HG02970 (cell line): Measurements from ENCODE around the gene PRF1.
"Not testable (repeated sequence)": the region's sequence is repeated elsewhere in the genome, so short reads cannot be mapped to it uniquely, and the experiment has no call there.

Experiments used
- ATAC-seq: cut with Tn5 transposase; IDR thresholded peaks from one replicate; pipeline ENCODE4 v1.9.1; 2021; ENCODE audit warnings: mild to moderate bottlenecking, moderate library complexity, moderate number of reproducible peaks; ENCODE audit not compliant: unreplicated experiment, low FRiP score

The PRF1 gene

GRCh38 chr10:70581176-70581575, 21.4 kb downstream of the PRF1 start:
- ATAC-seq = not testable (repeated sequence)

GRCh38 chr10:70579234-70580002, 23.1 kb downstream of the PRF1 start:
- no peak for ATAC-seq

- no peak for ATAC-seq
These were observed 24.1 kb downstream of the PRF1 start for GRCh38 chr10:70578371-70578947.

GRCh38 chr10:70576803-70577517, 25.6 kb downstream of the PRF1 start:
- peak; percentile 9 for ATAC-seq

- ATAC-seq = peak; percentile 43
These were observed 26.4 kb downstream of the PRF1 start for GRCh38 chr10:70575874-70576802.

- no peak for ATAC-seq
These were observed 27.1 kb downstream of the PRF1 start for GRCh38 chr10:70575486-70575873.

GRCh38 chr10:70573599-70574506, 28.7 kb downstream of the PRF1 start:
- ATAC-seq = no peak

- no peak for ATAC-seq
These were observed 30.7 kb downstream of the PRF1 start for GRCh38 chr10:70571636-70572439.

GRCh38 chr10:70571236-70571635, 31.3 kb downstream of the PRF1 start:
- ATAC-seq = no peak

- ATAC-seq = no peak
These were observed 33.6 kb downstream of the PRF1 start for GRCh38 chr10:70568781-70569495.

GRCh38 chr10:70568113-70568512, 34.4 kb downstream of the PRF1 start:
- ATAC-seq = no peak

GRCh38 chr10:70567603-70568002, 34.9 kb downstream of the PRF1 start:
- no peak for ATAC-seq

- no peak for ATAC-seq
These were observed 35.8 kb downstream of the PRF1 start for GRCh38 chr10:70566515-70567290.

- no peak for ATAC-seq
These were observed 36.7 kb downstream of the PRF1 start for GRCh38 chr10:70565556-70566514.

- ATAC-seq = no peak
These were observed 37.6 kb downstream of the PRF1 start for GRCh38 chr10:70564901-70565351.

- no peak for ATAC-seq
These were observed 38.3 kb downstream of the PRF1 start for GRCh38 chr10:70564113-70564725.
